HG03354 (cell line): ENCODE measurements around the gene FAM120A.
"Not testable (repeated sequence)": the region's sequence is repeated elsewhere in the genome, so short reads cannot be mapped to it uniquely, and the experiment has no call there.

Source experiments
- ATAC-seq: cut with Tn5 transposase; IDR thresholded peaks from one replicate; pipeline ENCODE4 v1.9.1; 2021; ENCODE audit warnings: mild to moderate bottlenecking; ENCODE audit not compliant: unreplicated experiment, poor library complexity, severe bottlenecking

FAM120A gene

DNA sequence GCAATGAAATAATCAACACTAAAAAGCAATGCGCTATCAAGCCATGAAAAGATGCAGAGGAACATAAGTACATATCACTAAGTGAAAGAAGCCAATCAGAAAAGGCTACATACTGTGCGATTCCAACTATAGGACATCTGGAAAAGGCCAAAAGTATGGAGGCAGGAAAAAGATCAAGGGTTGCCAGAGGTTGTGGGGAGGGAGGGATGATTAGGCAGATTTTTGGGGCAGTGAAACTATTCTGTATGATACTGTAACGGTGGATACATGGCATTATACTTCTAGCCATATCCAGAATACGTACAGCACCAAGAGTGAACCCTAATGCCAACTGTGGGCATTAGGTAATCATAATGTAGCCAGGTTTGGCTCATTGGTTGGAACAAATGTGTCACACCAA lies 51.9 kb downstream of the FAM120A start:
- no peak for ATAC-seq

DNA sequence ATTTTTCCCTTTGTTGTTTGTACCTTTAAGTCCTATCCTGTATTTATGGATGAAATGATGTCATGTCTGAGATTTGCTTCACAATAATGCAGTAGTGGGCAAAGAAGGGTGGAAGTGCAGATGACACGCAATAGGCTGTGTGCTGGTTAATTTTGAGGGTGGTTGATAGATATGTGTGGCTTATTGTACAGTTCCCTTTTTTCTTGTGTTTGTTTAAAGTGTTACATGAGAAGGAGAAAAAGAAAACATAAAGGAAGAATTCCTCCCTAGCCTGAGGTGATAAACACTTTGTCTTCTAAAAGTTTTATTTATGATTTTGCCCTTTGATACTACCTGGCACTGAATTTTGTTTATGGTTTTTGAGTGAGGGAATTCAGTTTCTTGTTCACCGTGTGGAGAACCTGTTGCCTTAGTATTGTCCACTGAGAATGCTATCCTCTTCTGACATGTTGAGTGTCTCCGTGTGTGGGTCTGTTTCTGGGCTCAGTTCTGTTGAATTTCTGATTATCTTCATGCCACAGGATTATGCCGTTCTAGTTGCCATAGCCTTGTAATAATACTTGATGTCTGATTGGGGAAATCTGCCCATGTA lies 54.2 kb downstream of the FAM120A start:
- no peak for ATAC-seq

- ATAC-seq: no peak
Measured at GRCh38 chr9:93507768-93508167, 56.3 kb downstream of the FAM120A start.

GRCh38 chr9:93508207-93508606 lies 56.7 kb downstream of the FAM120A start:
- ATAC-seq: no peak

DNA sequence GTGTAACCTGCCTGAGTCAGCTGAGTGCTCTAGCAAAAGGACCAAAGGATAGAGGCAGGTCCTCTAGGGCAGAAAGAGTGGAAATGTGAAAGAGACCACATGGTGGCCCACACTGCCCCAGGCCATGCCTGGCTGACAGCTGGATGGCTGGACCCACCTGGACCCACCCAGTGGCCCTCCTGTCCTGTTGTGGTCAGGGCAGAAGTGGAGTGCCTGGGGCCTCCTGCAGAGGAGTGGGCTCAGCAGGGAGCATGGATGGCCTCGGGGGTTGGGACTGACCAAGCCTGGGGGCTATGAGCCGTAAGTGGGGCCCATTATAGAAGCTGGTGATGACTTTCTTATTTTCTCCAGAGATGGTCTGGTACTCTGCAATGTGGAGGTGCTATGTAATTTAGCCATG lies 57.6 kb downstream of the FAM120A start:
- no peak for ATAC-seq

GRCh38 chr9:93510041-93510440 lies 58.6 kb downstream of the FAM120A start:
- ATAC-seq: no peak

- not testable (repeated sequence) for ATAC-seq
Measured at GRCh38 chr9:93511228-93511627, 59.7 kb downstream of the FAM120A start.

- ATAC-seq: not testable (repeated sequence)
Measured at GRCh38 chr9:93512170-93512812, 60.8 kb downstream of the FAM120A start.

DNA sequence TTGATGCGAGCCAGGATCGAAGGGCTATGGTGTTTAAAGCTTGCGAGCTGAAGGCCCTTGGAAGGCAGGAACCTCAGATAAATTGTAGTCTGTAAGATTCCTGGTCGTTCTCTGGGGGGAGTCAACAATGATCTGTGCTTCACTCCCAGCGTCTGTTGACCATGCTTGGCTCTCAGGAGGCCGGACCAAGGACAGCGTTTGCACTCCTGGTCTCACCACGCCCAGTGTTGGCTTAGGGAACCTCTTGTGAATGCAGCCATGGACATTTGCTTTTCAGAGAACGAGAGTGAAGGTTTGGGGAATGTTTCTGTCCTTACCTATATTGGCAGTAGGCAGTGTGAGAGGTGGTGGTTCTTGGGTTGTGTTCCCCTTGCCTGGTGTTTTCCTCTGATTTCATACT lies 62.1 kb downstream of the FAM120A start:
- ATAC-seq: no peak

GRCh38 chr9:93517331-93517730 lies 65.8 kb downstream of the FAM120A start:
- no peak for ATAC-seq

DNA sequence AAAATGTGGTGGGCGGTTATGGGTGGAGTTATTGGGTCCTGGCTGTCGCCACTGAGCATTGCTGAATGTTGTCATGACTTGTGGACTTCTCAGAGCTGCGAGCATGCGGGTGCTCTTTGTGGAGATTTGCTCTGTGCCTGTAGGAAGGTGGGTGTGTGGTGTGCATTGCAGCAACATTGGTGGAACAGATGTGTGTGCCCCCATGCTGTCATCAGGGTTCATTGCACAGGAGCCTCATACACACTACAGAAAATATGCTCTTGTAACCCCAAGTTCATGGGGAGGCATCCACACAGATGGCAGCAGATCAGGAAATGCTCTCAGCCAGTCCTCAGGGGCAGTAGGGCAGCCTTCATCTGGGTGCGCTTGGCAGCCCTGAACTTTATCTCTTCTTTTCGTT lies 69.0 kb downstream of the FAM120A start:
- ATAC-seq: no peak

GRCh38 chr9:93522736-93523135 lies 71.3 kb downstream of the FAM120A start:
- no peak for ATAC-seq

GRCh38 chr9:93523518-93524144 lies 72.1 kb downstream of the FAM120A start:
- ATAC-seq: no peak

DNA sequence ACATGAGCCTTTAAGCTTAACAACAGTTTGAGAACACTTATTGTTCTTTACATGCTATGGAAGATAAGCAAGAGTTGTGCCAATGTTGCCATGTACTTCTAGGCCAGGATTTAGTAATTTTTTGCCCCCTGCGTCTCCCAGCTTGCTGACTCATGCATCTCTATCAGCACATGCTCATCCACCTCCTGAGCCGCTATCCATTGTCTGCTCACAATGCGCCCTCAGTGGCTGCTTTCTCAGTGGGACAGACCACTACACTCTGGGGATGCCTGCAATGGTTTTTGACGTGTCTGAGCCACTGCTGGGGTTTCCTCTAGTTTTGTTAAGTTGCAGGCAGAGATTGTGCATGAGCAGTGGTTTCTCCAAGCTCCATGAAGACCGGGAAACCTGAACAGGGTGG lies 74.0 kb downstream of the FAM120A start:
- no peak for ATAC-seq

- no peak for ATAC-seq
Measured at GRCh38 chr9:93531374-93531773, 79.9 kb downstream of the FAM120A start.

- ATAC-seq: no peak
Measured at GRCh38 chr9:93532141-93532540, 80.7 kb downstream of the FAM120A start.

DNA sequence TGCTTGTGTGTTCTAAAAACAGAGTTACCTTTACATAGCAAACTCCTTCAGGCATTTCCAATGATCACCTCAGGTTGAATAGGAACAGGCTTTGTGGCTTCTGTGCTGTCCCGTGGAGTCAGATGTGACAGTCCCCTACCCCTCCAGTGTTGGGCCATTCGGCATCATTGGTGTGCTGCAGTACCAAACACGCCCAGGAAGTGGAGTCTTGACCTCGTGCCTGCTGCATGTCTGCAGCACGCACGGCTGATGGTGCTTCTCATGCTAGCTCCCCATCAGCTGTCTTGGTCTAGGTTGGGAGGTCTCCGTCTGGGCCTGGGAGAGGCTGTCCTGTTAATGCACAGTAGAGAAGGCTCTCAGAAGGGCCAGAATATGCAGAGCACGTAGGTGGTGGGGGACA lies 82.4 kb downstream of the FAM120A start:
- ATAC-seq: no peak

DNA sequence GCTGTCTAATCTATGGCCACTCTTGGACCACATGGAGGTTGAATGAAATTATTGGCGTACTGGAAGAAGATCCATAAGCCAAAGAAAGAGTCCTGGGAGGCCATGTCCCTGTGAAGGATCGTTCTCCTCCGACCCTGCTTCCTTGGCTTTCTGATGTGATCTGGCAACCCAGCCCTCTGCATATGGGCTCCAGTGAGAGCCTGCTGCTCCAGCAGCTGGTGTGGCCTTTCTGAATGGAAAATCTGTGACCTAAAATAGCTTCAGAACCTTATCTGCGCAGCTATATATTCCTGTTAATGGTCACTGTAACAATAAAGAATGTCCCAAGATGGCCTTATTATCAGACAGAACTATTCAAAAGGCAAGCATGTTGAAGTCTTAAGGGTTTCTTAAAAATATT lies 84.7 kb downstream of the FAM120A start:
- ATAC-seq: no peak

GRCh38 chr9:93536874-93537273 lies 85.4 kb downstream of the FAM120A start:
- no peak for ATAC-seq

DNA sequence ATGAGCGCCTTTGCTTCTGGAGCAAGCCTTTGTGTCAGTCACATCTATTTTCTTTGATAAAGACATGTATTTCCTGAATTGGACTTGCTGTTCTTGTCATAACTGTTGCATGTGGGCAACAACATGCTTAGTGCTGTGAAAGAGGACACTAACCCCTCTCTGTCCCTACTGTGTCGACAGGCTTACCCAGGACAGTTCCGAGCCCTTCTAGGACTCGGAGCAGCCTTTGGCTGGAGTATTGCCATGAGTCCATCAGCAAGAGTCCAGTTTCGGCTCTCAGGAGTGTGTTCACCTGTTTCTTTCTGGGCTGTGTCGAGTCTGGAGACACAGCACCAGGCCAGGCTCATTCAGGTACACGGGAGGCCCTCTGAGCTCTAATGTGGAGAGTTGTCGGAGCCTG lies 88.8 kb downstream of the FAM120A start:
- ATAC-seq: no peak

DNA sequence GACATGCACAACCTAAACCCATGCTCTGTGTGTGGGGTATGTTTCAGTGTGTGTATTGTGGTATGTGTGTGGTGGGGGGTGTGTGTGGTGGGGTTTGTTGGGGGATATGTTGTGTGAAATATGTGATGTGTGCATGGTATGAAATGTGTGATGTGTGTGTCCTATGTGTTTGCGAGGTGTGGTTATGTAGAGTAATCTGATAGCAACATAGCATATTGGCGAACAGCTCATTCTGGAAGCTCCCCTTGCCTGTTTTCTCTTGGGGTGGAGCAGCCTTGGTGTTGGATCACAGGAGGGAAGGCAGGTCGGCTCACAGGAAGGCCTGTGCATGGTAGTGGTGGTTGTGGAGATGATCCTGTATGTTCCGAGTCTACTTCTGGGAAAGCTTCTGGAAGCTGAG lies 89.5 kb downstream of the FAM120A start:
- ATAC-seq: no peak
